ENCODE measurements around the gene MAPK1IP1L.

MAPK1IP1L gene

GRCh38 chr14:55097881-55098560 is 46.6 kb downstream of the MAPK1IP1L start:
- DNase-seq (ENCODE audit: low spot score) = no peak

GRCh38 chr14:55098561-55098898 is 47.1 kb downstream of the MAPK1IP1L start:
- no peak for DNase-seq (ENCODE audit: low spot score)

- DNase-seq (ENCODE audit: low spot score) = no peak
These were observed 48.3 kb downstream of the MAPK1IP1L start for GRCh38 chr14:55099756-55100155.

GRCh38 chr14:55101698-55102097 is 50.3 kb downstream of the MAPK1IP1L start:
- no peak for DNase-seq (ENCODE audit: low spot score)

- peak; percentile 91 for DNase-seq (ENCODE audit: low spot score)
These were observed 50.7 kb downstream of the MAPK1IP1L start for GRCh38 chr14:55102141-55102621.

GRCh38 chr14:55103005-55103640 is 51.7 kb downstream of the MAPK1IP1L start:
- peak; percentile 99 for DNase-seq (ENCODE audit: low spot score)

- no peak for DNase-seq (ENCODE audit: low spot score)
These were observed 52.8 kb downstream of the MAPK1IP1L start for GRCh38 chr14:55103971-55104954.

- DNase-seq (ENCODE audit: low spot score) = no peak
These were observed 54.5 kb downstream of the MAPK1IP1L start for GRCh38 chr14:55105991-55106390.

GRCh38 chr14:55107766-55108554 is 56.5 kb downstream of the MAPK1IP1L start:
- DNase-seq (ENCODE audit: low spot score) = peak; percentile 98

- DNase-seq (ENCODE audit: low spot score) = no peak
These were observed 58.4 kb downstream of the MAPK1IP1L start for GRCh38 chr14:55109836-55110235.

- no peak for DNase-seq (ENCODE audit: low spot score)
These were observed 59.8 kb downstream of the MAPK1IP1L start for GRCh38 chr14:55111122-55111708.

- DNase-seq (ENCODE audit: low spot score) = no peak
These were observed 63.3 kb downstream of the MAPK1IP1L start for GRCh38 chr14:55114720-55115119.

GRCh38 chr14:55115460-55115859 is 64.0 kb downstream of the MAPK1IP1L start:
- no peak for DNase-seq (ENCODE audit: low spot score)

- no peak for DNase-seq (ENCODE audit: low spot score)
These were observed 64.4 kb downstream of the MAPK1IP1L start for GRCh38 chr14:55115861-55116245.

- no peak for DNase-seq (ENCODE audit: low spot score)
These were observed 65.0 kb downstream of the MAPK1IP1L start for GRCh38 chr14:55116246-55117030.

- peak; percentile 98 for DNase-seq (ENCODE audit: low spot score)
These were observed 66.5 kb downstream of the MAPK1IP1L start for GRCh38 chr14:55117803-55118441.

- no peak for DNase-seq (ENCODE audit: low spot score)
These were observed 67.3 kb downstream of the MAPK1IP1L start for GRCh38 chr14:55118761-55119160.
